Stomach (tissue), 4 donors: ENCODE data around the gene UGP2.

Experiments
- CTCF ChIP-seq, 7 experiments: fragments of 450-650 bp in 4 of 7; fragments of 200-600 bp in 3 of 7; sonication (generic) in 3 of 7; IDR thresholded peaks; one replicate each; pipeline ENCODE4 v1.5.1; 2016 to 2019; ENCODE audit warnings: antibody characterized with exemption in 7 of 7, control low read depth in 2 of 7, mild to moderate bottlenecking in 1 of 7
- EP300 ChIP-seq: sonication (generic); formaldehyde crosslinking; IDR thresholded peaks from one replicate; pipeline ENCODE4 v1.6.1; 2017; ENCODE audit warnings: antibody characterized with exemption
- POLR2A ChIP-seq, 4 donors: fragments of 450-650 bp; IDR thresholded peaks; one replicate each; pipeline ENCODE4 v1.6.1; 2016; ENCODE audit warnings: antibody characterized with exemption in 4 of 4, control low read depth in 2 of 4, mild to moderate bottlenecking in 1 of 4, moderate library complexity in 1 of 4
- POLR2AphosphoS5 ChIP-seq, 3 donors: sonication (generic); formaldehyde crosslinking; IDR thresholded peaks; one replicate each; pipeline ENCODE4 v1.6.1; 2016; ENCODE audit warnings: antibody characterized with exemption in 3 of 3

- no peak for TF ChIP-seq CTCF (IDR thresholded peaks at IDR 0.05)
- no peak for TF ChIP-seq POLR2A (IDR thresholded peaks at IDR 0.05)
- TF ChIP-seq POLR2AphosphoS5 (IDR thresholded peaks at IDR 0.05): no peak
- no peak for TF ChIP-seq EP300
Observed at GRCh38 chr2:63856303-63856603, 14.6 kb downstream of the UGP2 start.
